Keratinocyte (primary cell): Measurements from ENCODE around the gene PARPBP. TPM values are rescaled to one million over a fixed set of nuclear protein-coding genes. Genes with fewer than 3 reads are reported as not detected.

Source experiments
- DNase-seq: peaks from one replicate; pipeline ENCODE4 v3.0.0-alpha.2; 2011; ENCODE audit warnings: low read depth, missing footprints, low spot score
- FAIRE-seq: peaks from 2 replicates; lab custom pipeline; 2011; peaks lifted over from hg19 to GRCh38; lab: Jason Lieb, UNC
- H2AFZ ChIP-seq: 2 replicates; pipeline ENCODE4 v1.6.0; 2012; ENCODE audit warnings: low read length, control low read depth, inconsistent platforms; ENCODE audit not compliant: control insufficient read depth
- H3K27ac ChIP-seq: 2 replicates; pipeline ENCODE4 v1.5.1; 2011; ENCODE audit warnings: low read length; ENCODE audit not compliant: control insufficient read depth, insufficient read depth
- H3K27me3 ChIP-seq: 3 replicates; pipeline ENCODE4 v1.6.0; 2011; ENCODE audit warnings: low read length; ENCODE audit not compliant: control insufficient read depth, insufficient read depth; ENCODE audit errors: extremely low read depth
- H3K36me3 ChIP-seq, 2 experiments: 2 replicates in 1 of 2; 3 replicates in 1 of 2; pipeline ENCODE4 v1.5.1; 2011; ENCODE audit warnings: low read length in 2 of 2, mild to moderate bottlenecking in 1 of 2; ENCODE audit not compliant: control insufficient read depth in 2 of 2, insufficient read depth in 2 of 2; ENCODE audit errors: extremely low read depth in 1 of 2
- H3K4me1 ChIP-seq: 3 replicates; pipeline ENCODE4 v1.5.1; 2011; ENCODE audit warnings: low read length; ENCODE audit not compliant: control insufficient read depth, insufficient read depth; ENCODE audit errors: extremely low read depth
- H3K4me2 ChIP-seq: 3 replicates; pipeline ENCODE4 v1.6.0; 2011; ENCODE audit warnings: low read depth, low read length; ENCODE audit not compliant: control insufficient read depth, insufficient read depth; ENCODE audit errors: extremely low read depth
- H3K4me3 ChIP-seq, 3 experiments: fragments of 200-600 bp in 1 of 3; sonication (generic) in 1 of 3; 2 replicates in 2 of 3; 3 replicates in 1 of 3; pipeline ENCODE4 v1.5.1; 2011 to 2016; ENCODE audit warnings: low read length in 3 of 3, mild to moderate bottlenecking in 3 of 3, control low read depth in 2 of 3, inconsistent platforms in 1 of 3, low read depth in 1 of 3, mixed read lengths in 1 of 3, mixed run types in 1 of 3, moderate library complexity in 1 of 3; ENCODE audit not compliant: control insufficient read depth in 2 of 3, insufficient read depth in 2 of 3; ENCODE audit errors: extremely low read depth in 1 of 3
- H3K79me2 ChIP-seq: 2 replicates; pipeline ENCODE4 v1.6.0; 2012; ENCODE audit warnings: low read length; ENCODE audit not compliant: control insufficient read depth, insufficient read depth
- H3K9ac ChIP-seq: 3 replicates; pipeline ENCODE4 v1.6.0; 2011; ENCODE audit warnings: low read length; ENCODE audit not compliant: control insufficient read depth, insufficient read depth; ENCODE audit errors: extremely low read depth
- H3K9me1 ChIP-seq: 3 replicates; pipeline ENCODE4 v1.6.0; 2011; ENCODE audit warnings: low read length; ENCODE audit not compliant: control insufficient read depth, insufficient read depth; ENCODE audit errors: extremely low read depth
- H3K9me3 ChIP-seq: 2 replicates; pipeline ENCODE4 v1.5.1; 2012; ENCODE audit warnings: low read depth, low read length; ENCODE audit not compliant: control insufficient read depth
- H4K20me1 ChIP-seq: 3 replicates; pipeline ENCODE4 v1.6.0; 2011; ENCODE audit warnings: low read length; ENCODE audit not compliant: control insufficient read depth, insufficient read depth; ENCODE audit errors: extremely low read depth
- EZH2 ChIP-seq: IDR thresholded peaks from one replicate; pipeline ENCODE4 v1.6.1; 2012; ENCODE audit warnings: inconsistent platforms, mild to moderate bottlenecking, low read length, moderate library complexity
- dilution Hi-C: fragments of 300-500 bp; cut with MboI; formaldehyde crosslinking; loops from one replicate; pipeline ENCODE4 v1.7.0; 2020; ENCODE audit warnings: low sequenced_read_pairs; ENCODE audit not compliant: extremely low pct_ligation_motif_present
- polyA plus RNA-seq, 5 experiments: library from polyadenylated mRNA; depleted of rRNA in 3 of 5; stranded (reverse) in 3 of 5; stranded (forward) in 1 of 5; unstranded in 1 of 5; fragments of >200 nt; gene quantifications; 1 replicate in 1 of 5; 2 replicates in 3 of 5; 3 replicates in 1 of 5; pipeline versions ENCODE4 v1.2.1 to v1.2.3, GENCODE V29; 2011 to 2012; ENCODE audit warnings: missing spikeins in 2 of 5, low read depth in 1 of 5, low replicate concordance in 1 of 5
- TF ChIP-seq, protein P1 (sequence below), 3 experiments: IDR thresholded peaks in 1 of 3; conservative IDR thresholded peaks in 1 of 3; optimal IDR thresholded peaks in 1 of 3; 2 replicates in 2 of 3; 3 replicates in 1 of 3; pipeline versions ENCODE3 to v1.5.1; 2011; ENCODE audit warnings: low read length in 3 of 3, mild to moderate bottlenecking in 3 of 3, moderate library complexity in 2 of 3, control low read depth in 1 of 3, inconsistent platforms in 1 of 3; ENCODE audit not compliant: insufficient read depth in 2 of 3; ENCODE audit errors: extremely low read depth in 1 of 3

Gene PARPBP
- polyA plus RNA-seq, 1 donor (not counting 4 experiments of a cell fraction or from before 2014, with no cell fraction given) = 9.1 TPM

DNA sequence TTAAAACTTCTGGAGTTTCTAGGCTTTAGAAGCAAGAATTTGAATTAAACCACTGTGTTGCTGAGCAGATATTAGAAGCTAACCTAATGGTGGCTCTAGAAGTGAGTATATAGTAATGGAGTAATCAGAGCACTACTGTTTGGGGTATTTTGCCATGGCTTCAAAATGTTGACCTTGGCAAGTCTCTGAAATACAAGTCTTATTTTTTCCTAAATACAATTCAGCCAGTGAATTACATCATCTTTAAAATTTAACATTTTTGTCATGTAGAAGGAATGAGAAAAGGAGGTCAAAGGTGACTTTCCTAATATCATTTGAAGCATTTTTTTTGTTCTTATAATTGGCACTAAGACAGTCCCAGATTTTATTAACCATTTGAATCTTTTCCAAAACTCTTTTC, 52.5 kb downstream of the PARPBP start:
- H3K4me2 ChIP-seq = no peak overlapping the region
- H4K20me1 ChIP-seq = no peaks in the 10 kb centered on the region
- H3K36me3 ChIP-seq = no peaks in the 10 kb centered on the region
- H2AFZ ChIP-seq = no peak overlapping the region
- no peak for DNase-seq
- H3K79me2 ChIP-seq = no peaks in the 10 kb centered on the region
- no peaks in the 10 kb centered on the region for H3K4me1 ChIP-seq
- no peak overlapping the region for H3K4me3 ChIP-seq
- no peak for FAIRE-seq
- dilution Hi-C loops = no loop called here
- H3K9me3 ChIP-seq = no peaks in the 10 kb centered on the region
- H3K9me1 ChIP-seq = no peaks in the 10 kb centered on the region
- TF ChIP-seq EZH2 = no peak
- TF ChIP-seq, protein P1, sequence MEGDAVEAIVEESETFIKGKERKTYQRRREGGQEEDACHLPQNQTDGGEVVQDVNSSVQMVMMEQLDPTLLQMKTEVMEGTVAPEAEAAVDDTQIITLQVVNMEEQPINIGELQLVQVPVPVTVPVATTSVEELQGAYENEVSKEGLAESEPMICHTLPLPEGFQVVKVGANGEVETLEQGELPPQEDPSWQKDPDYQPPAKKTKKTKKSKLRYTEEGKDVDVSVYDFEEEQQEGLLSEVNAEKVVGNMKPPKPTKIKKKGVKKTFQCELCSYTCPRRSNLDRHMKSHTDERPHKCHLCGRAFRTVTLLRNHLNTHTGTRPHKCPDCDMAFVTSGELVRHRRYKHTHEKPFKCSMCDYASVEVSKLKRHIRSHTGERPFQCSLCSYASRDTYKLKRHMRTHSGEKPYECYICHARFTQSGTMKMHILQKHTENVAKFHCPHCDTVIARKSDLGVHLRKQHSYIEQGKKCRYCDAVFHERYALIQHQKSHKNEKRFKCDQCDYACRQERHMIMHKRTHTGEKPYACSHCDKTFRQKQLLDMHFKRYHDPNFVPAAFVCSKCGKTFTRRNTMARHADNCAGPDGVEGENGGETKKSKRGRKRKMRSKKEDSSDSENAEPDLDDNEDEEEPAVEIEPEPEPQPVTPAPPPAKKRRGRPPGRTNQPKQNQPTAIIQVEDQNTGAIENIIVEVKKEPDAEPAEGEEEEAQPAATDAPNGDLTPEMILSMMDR (optimal IDR thresholded peaks at IDR 0.05 in 1 of 3, IDR thresholded peaks at IDR 0.05 in 1 of 3, conservative IDR thresholded peaks at IDR 0.05 in 1 of 3; ENCODE audit: extremely low read depth in 1 of 3, insufficient read depth in 2 of 3, low read length in 3 of 3) = no peak
- H3K9ac ChIP-seq = no peak overlapping the region
- no peak overlapping the region for H3K27ac ChIP-seq
- no peaks in the 10 kb centered on the region for H3K27me3 ChIP-seq

- dilution Hi-C loops = no loop called here
- Histone ChIP-seq H3K4me3 (no peak overlapping the region), H2AFZ (no peak overlapping the region), H3K79me2 (no peaks in the 10 kb centered on the region), H3K9ac (no peak overlapping the region), H4K20me1 (no peaks in the 10 kb centered on the region), H3K4me1 (no peaks in the 10 kb centered on the region), H3K36me3 (no peaks in the 10 kb centered on the region), H3K4me2 (no peak overlapping the region), H3K27me3 (no peaks in the 10 kb centered on the region), H3K9me1 (no peaks in the 10 kb centered on the region), H3K9me3 (no peaks in the 10 kb centered on the region), H3K27ac (no peak overlapping the region)
- FAIRE-seq (no peak), DNase-seq (no peak)
- TF ChIP-seq, protein P1 (optimal IDR thresholded peaks at IDR 0.05 in 1 of 3, IDR thresholded peaks at IDR 0.05 in 1 of 3, conservative IDR thresholded peaks at IDR 0.05 in 1 of 3; ENCODE audit: extremely low read depth in 1 of 3, insufficient read depth in 2 of 3, low read length in 3 of 3) = no peak
- no peak for TF ChIP-seq EZH2
Observed at GRCh38 chr12:102174117-102174516, 54.1 kb downstream of the PARPBP start.
